ENCODE measurements around the gene CALY.
A peak's percentile ranks its signal among the peaks of the same experiment; 100 is the strongest.

CALY gene

GRCh38 chr10:133310789-133311188 lies 25.9 kb downstream of the CALY start:
- H4K12ac ChIP-seq (ENCODE audit: low read depth, low read length), result no peak overlapping the region
- H3K4me3 ChIP-seq (ENCODE audit: low read depth, low read length), result no peak overlapping the region
- H2BK5ac ChIP-seq (ENCODE audit: low read depth, low read length, poor library complexity), result no peak overlapping the region
- no peak overlapping the region for H3K18ac ChIP-seq (ENCODE audit: low read length)
- H3K36me3 ChIP-seq (ENCODE audit: control insufficient read depth in 1 of 2, insufficient read depth in 2 of 2, low read length in 2 of 2), result peaks cover 16 to 22% of the 10 kb centered on the region in 2 experiments
- no peak overlapping the region for H2AFZ ChIP-seq (ENCODE audit: insufficient read depth, low read length, poor library complexity)
- peaks cover 5% of the 10 kb centered on the region for H3K79me2 ChIP-seq (ENCODE audit: control insufficient read depth, insufficient read depth, low read length, poor library complexity)
- no peak overlapping the region for H4K8ac ChIP-seq (ENCODE audit: low read depth, low read length)
- no peak overlapping the region for H3K27ac ChIP-seq (ENCODE audit: low read depth, low read length)
- H3K4me2 ChIP-seq (ENCODE audit: low read length), result no peak overlapping the region
- no peak overlapping the region for H2BK12ac ChIP-seq (ENCODE audit: low read length)
- WGBS (ENCODE audit: extremely low coverage, insufficient coverage, insufficient read length), result no CpG with 5 or more reads among the region's 8 CpGs
- no peak overlapping the region for H3K14ac ChIP-seq (ENCODE audit: low read length)
- H3K79me1 ChIP-seq (ENCODE audit: low read length), result peaks cover 7% of the 10 kb centered on the region
- H2AK5ac ChIP-seq (ENCODE audit: low read length), result no peak overlapping the region
- peaks cover 5% of the 10 kb centered on the region for H3K9me3 ChIP-seq (ENCODE audit: insufficient read depth, low read depth, low read length)
- no peak overlapping the region for H3K9ac ChIP-seq (ENCODE audit: low read length)
- H3K4me1 ChIP-seq (ENCODE audit: control insufficient read depth in 1 of 2, insufficient read depth in 2 of 2, low read length in 2 of 2), result peaks cover 4 to 10% of the 10 kb centered on the region in 2 experiments
- DNase-seq, result no peak
- no peak overlapping the region for H2BK120ac ChIP-seq (ENCODE audit: insufficient read depth, low read length, poor library complexity)
- H3K23ac ChIP-seq (ENCODE audit: low read length), result no peak overlapping the region
- no peak overlapping the region for H4K91ac ChIP-seq (ENCODE audit: low read depth, low read length)
- no peaks in the 10 kb centered on the region for H3K27me3 ChIP-seq (ENCODE audit: insufficient read depth, low read length)
- H3K4ac ChIP-seq (ENCODE audit: low read depth, low read length), result no peak overlapping the region

- Histone ChIP-seq H2AFZ (ENCODE audit: insufficient read depth, low read length, poor library complexity) (no peak overlapping the region), H4K8ac (ENCODE audit: low read depth, low read length) (no peak overlapping the region), H3K27ac (ENCODE audit: low read depth, low read length) (no peak overlapping the region), H3K27me3 (ENCODE audit: insufficient read depth, low read length) (no peaks in the 10 kb centered on the region), H3K4me1 (ENCODE audit: control insufficient read depth in 1 of 2, insufficient read depth in 2 of 2, low read length in 2 of 2) (peaks cover 4 to 10% of the 10 kb centered on the region in 2 experiments), H4K12ac (ENCODE audit: low read depth, low read length) (no peak overlapping the region), H4K91ac (ENCODE audit: low read depth, low read length) (no peak overlapping the region), H3K14ac (ENCODE audit: low read length) (no peak overlapping the region), H2AK5ac (ENCODE audit: low read length) (no peak overlapping the region), H3K36me3 (ENCODE audit: control insufficient read depth in 1 of 2, insufficient read depth in 2 of 2, low read length in 2 of 2) (peaks cover 16 to 22% of the 10 kb centered on the region in 2 experiments), H3K4ac (ENCODE audit: low read depth, low read length) (no peak overlapping the region), H3K4me2 (ENCODE audit: low read length) (no peak overlapping the region), H3K79me2 (ENCODE audit: control insufficient read depth, insufficient read depth, low read length, poor library complexity) (peaks cover 5% of the 10 kb centered on the region), H3K4me3 (ENCODE audit: low read depth, low read length) (no peak overlapping the region), H3K9me3 (ENCODE audit: insufficient read depth, low read depth, low read length) (peaks cover 5% of the 10 kb centered on the region), H2BK12ac (ENCODE audit: low read length) (no peak overlapping the region), H2BK120ac (ENCODE audit: insufficient read depth, low read length, poor library complexity) (no peak overlapping the region), H3K9ac (ENCODE audit: low read length) (no peak overlapping the region), H3K18ac (ENCODE audit: low read length) (no peak overlapping the region), H3K79me1 (ENCODE audit: low read length) (peaks cover 7% of the 10 kb centered on the region), H3K23ac (ENCODE audit: low read length) (no peak overlapping the region), H2BK5ac (ENCODE audit: low read depth, low read length, poor library complexity) (no peak overlapping the region)
- WGBS (ENCODE audit: extremely low coverage, insufficient coverage, insufficient read length), result no CpG with 5 or more reads among the region's 16 CpGs
- DNase-seq, result no peak
Observed at GRCh38 chr10:133310399-133310755, 26.3 kb downstream of the CALY start.

GRCh38 chr10:133309720-133310398 lies 26.8 kb downstream of the CALY start:
- no peak overlapping the region for H2BK120ac ChIP-seq (ENCODE audit: insufficient read depth, low read length, poor library complexity)
- no peak overlapping the region for H3K14ac ChIP-seq (ENCODE audit: low read length)
- peaks cover 7% of the 10 kb centered on the region for H3K79me1 ChIP-seq (ENCODE audit: low read length)
- no CpG with 5 or more reads among the region's 33 CpGs for WGBS (ENCODE audit: extremely low coverage, insufficient coverage, insufficient read length)
- H2AFZ ChIP-seq (ENCODE audit: insufficient read depth, low read length, poor library complexity), result no peak overlapping the region
- H3K4me3 ChIP-seq (ENCODE audit: low read depth, low read length), result no peak overlapping the region
- no peak overlapping the region for H4K12ac ChIP-seq (ENCODE audit: low read depth, low read length)
- H3K27me3 ChIP-seq (ENCODE audit: insufficient read depth, low read length), result no peaks in the 10 kb centered on the region
- no peak overlapping the region for H3K4ac ChIP-seq (ENCODE audit: low read depth, low read length)
- no peak overlapping the region for H4K91ac ChIP-seq (ENCODE audit: low read depth, low read length)
- no peak overlapping the region for H4K8ac ChIP-seq (ENCODE audit: low read depth, low read length)
- H3K36me3 ChIP-seq (ENCODE audit: control insufficient read depth in 1 of 2, insufficient read depth in 2 of 2, low read length in 2 of 2), result peaks cover 16 to 22% of the 10 kb centered on the region in 2 experiments
- H3K9ac ChIP-seq (ENCODE audit: low read length), result no peak overlapping the region
- H3K79me2 ChIP-seq (ENCODE audit: control insufficient read depth, insufficient read depth, low read length, poor library complexity), result peaks cover 5% of the 10 kb centered on the region
- no peak overlapping the region for H2AK5ac ChIP-seq (ENCODE audit: low read length)
- no peak overlapping the region for H3K27ac ChIP-seq (ENCODE audit: low read depth, low read length)
- DNase-seq, result no peak
- peaks cover 4 to 10% of the 10 kb centered on the region in 2 experiments for H3K4me1 ChIP-seq (ENCODE audit: control insufficient read depth in 1 of 2, insufficient read depth in 2 of 2, low read length in 2 of 2)
- H3K18ac ChIP-seq (ENCODE audit: low read length), result no peak overlapping the region
- no peak overlapping the region for H2BK5ac ChIP-seq (ENCODE audit: low read depth, low read length, poor library complexity)
- H3K4me2 ChIP-seq (ENCODE audit: low read length), result peak overlapping the region; percentile 33
- H3K23ac ChIP-seq (ENCODE audit: low read length), result no peak overlapping the region
- no peak overlapping the region for H2BK12ac ChIP-seq (ENCODE audit: low read length)
- peaks cover 5% of the 10 kb centered on the region for H3K9me3 ChIP-seq (ENCODE audit: insufficient read depth, low read depth, low read length)

- peak overlapping the region; percentile 95 for H4K12ac ChIP-seq (ENCODE audit: low read depth, low read length)
- H4K91ac ChIP-seq (ENCODE audit: low read depth, low read length), result peak overlapping the region; percentile 91
- H3K36me3 ChIP-seq (ENCODE audit: control insufficient read depth in 1 of 2, insufficient read depth in 2 of 2, low read length in 2 of 2), result peaks cover 16 to 22% of the 10 kb centered on the region in 2 experiments
- peak overlapping the region; percentile 88 for H3K4me2 ChIP-seq (ENCODE audit: low read length)
- H2BK120ac ChIP-seq (ENCODE audit: insufficient read depth, low read length, poor library complexity), result peak overlapping the region; percentile 90
- peak overlapping the region; percentile 77 for H3K4ac ChIP-seq (ENCODE audit: low read depth, low read length)
- peak overlapping the region; percentile 76 for H2AFZ ChIP-seq (ENCODE audit: insufficient read depth, low read length, poor library complexity)
- no peak overlapping the region for H2AK5ac ChIP-seq (ENCODE audit: low read length)
- peak; percentile 92 to 95 for DNase-seq
- H3K27ac ChIP-seq (ENCODE audit: low read depth, low read length), result peak overlapping the region; percentile 90
- no peak overlapping the region for H2BK12ac ChIP-seq (ENCODE audit: low read length)
- peak overlapping the region; percentile 93 for H3K14ac ChIP-seq (ENCODE audit: low read length)
- WGBS (ENCODE audit: extremely low coverage, insufficient coverage, insufficient read length), result no CpG with 5 or more reads among the region's 46 CpGs
- peaks cover 5% of the 10 kb centered on the region for H3K79me2 ChIP-seq (ENCODE audit: control insufficient read depth, insufficient read depth, low read length, poor library complexity)
- H2BK5ac ChIP-seq (ENCODE audit: low read depth, low read length, poor library complexity), result peak overlapping the region; percentile 79
- peaks cover 4 to 10% of the 10 kb centered on the region in 2 experiments for H3K4me1 ChIP-seq (ENCODE audit: control insufficient read depth in 1 of 2, insufficient read depth in 2 of 2, low read length in 2 of 2)
- no peak overlapping the region for H3K23ac ChIP-seq (ENCODE audit: low read length)
- H3K9me3 ChIP-seq (ENCODE audit: insufficient read depth, low read depth, low read length), result peaks cover 5% of the 10 kb centered on the region
- peak overlapping the region; percentile 98 for H3K4me3 ChIP-seq (ENCODE audit: low read depth, low read length)
- peak overlapping the region; percentile 96 for H3K9ac ChIP-seq (ENCODE audit: low read length)
- peak overlapping the region; percentile 97 for H4K8ac ChIP-seq (ENCODE audit: low read depth, low read length)
- no peaks in the 10 kb centered on the region for H3K27me3 ChIP-seq (ENCODE audit: insufficient read depth, low read length)
- H3K18ac ChIP-seq (ENCODE audit: low read length), result peak overlapping the region; percentile 83
- H3K79me1 ChIP-seq (ENCODE audit: low read length), result peaks cover 7% of the 10 kb centered on the region
Observed at GRCh38 chr10:133309100-133309719, 27.5 kb downstream of the CALY start.
